Immature natural killer cell (primary cell): Measurements from ENCODE around the gene CCDC107. TPM values are rescaled to one million over a fixed set of nuclear protein-coding genes. Genes with fewer than 3 reads are reported as not detected.
A peak's percentile ranks its signal among the peaks of the same experiment; 100 is the strongest.

ENCODE experiments used
- DNase-seq, 3 donors: peaks; one replicate each; pipeline ENCODE4 v3.0.0; 2022; ENCODE audit warnings: mixed read lengths in 1 of 3
- H3K27ac Mint-ChIP-seq, 6 donors: one replicate each; pipeline ENCODE4 v1.8.0; 2020; ENCODE audit warnings: mixed read lengths in 6 of 6, mild to moderate bottlenecking in 5 of 6, inconsistent platforms in 4 of 6, moderate library complexity in 3 of 6
- H3K27me3 Mint-ChIP-seq, 3 donors: one replicate each; pipeline ENCODE4 v1.8.0; 2020 to 2021; ENCODE audit warnings: low read depth in 3 of 3, mild to moderate bottlenecking in 3 of 3, mixed read lengths in 3 of 3, moderate library complexity in 3 of 3, inconsistent platforms in 1 of 3
- H3K36me3 Mint-ChIP-seq, 3 donors: one replicate each; pipeline ENCODE4 v1.8.0; 2020; ENCODE audit warnings: mixed read lengths in 3 of 3, inconsistent platforms in 2 of 3, mild to moderate bottlenecking in 2 of 3
- H3K4me1 Mint-ChIP-seq, 2 donors: one replicate each; pipeline ENCODE4 v1.8.0; 2020; ENCODE audit warnings: inconsistent platforms in 2 of 2, mild to moderate bottlenecking in 2 of 2, mixed read lengths in 2 of 2, moderate library complexity in 1 of 2
- H3K4me3 Mint-ChIP-seq, 5 donors: one replicate each; pipeline ENCODE4 v1.8.0; 2020; ENCODE audit warnings: mild to moderate bottlenecking in 5 of 5, mixed read lengths in 5 of 5, inconsistent platforms in 3 of 5, moderate library complexity in 3 of 5
- H3K9me3 Mint-ChIP-seq, 6 donors: one replicate each; pipeline ENCODE4 v1.8.0; 2020; ENCODE audit warnings: mild to moderate bottlenecking in 6 of 6, mixed read lengths in 6 of 6, inconsistent platforms in 4 of 6, moderate library complexity in 3 of 6
- polyA plus RNA-seq, 3 donors: library from polyadenylated mRNA; unstranded; fragments of 300-500 nt; fragmentation: Illumina TruSeq; gene quantifications; one replicate each; pipeline ENCODE4 v1.2.3, GENCODE V29; 2021

The CCDC107 gene
- polyA plus RNA-seq, 3 donors from 2014 or later: 101 to 106 (median 103) TPM

DNA sequence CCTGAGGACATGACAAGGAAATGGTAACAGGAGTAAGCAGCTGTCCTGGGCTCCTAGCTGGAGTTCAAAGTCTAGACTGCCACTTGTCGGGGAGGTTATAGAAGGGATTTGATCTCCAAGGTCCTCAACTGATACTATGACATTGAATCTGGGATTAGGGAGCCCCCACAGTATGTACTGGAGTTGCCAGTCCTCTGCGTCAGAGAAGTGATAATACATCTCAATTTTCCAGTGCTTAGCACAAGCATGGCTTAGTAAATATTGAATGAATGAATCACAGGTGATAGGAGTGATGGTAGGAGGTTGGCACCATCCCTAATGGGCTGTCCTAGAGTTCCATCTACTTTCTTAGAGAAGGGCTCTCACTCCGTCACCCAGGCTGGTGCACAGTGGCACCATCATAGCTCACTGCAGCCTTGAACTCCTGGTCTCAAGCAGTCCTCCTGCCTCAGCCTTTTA lies 37.9 kb downstream of the CCDC107 start:
- no peak for DNase-seq
- peaks cover 5 to 13% (median 12%) of the 10 kb centered on the region in 3 donors for H3K36me3 Mint-ChIP-seq
- peaks cover 21 to 22% of the 10 kb centered on the region in 2 donors for H3K4me1 Mint-ChIP-seq
- peaks cover 0 to 2% (median 0%) of the 10 kb centered on the region in 3 donors for H3K27me3 Mint-ChIP-seq
- H3K9me3 Mint-ChIP-seq: no peaks in the 10 kb centered on the region
- H3K27ac Mint-ChIP-seq: peak overlapping the region in 4 of 6 donors; percentile 77 to 86 (median 84)
- no peak overlapping the region for H3K4me3 Mint-ChIP-seq

DNA sequence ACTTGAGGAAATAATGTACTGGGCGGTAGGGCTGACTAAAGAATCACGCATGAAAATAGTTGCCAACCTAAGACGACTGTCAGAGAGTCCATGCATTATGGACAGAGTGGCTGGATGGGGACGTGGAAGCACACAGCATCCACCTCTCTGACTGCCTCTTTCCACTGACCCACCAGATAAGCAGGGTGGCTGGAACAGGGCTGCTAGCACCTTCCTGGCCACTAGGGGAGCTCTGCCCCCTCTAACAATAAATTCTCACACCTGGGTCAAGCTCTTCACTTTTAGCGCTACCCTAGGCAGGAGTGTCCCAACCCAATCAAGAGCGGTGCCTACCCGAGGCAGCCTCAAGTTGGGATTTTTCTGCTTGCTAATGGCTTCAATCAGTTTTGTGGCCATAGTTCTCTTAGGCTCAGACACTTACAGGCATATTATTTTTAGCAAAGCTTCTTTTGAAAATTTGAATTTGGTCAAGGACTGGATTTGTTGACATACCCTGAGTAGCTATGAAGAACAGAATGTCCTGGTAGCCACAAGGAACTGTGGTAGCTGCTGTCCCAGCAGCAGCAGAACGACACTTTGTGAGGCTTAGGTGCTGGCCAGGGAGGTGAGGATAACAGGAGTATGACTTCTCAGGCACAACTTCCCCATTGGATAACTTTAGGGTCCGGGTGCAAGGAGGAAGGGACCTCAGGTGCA lies 38.6 kb downstream of the CCDC107 start:
- Mint-ChIP-seq H3K27me3 (no peaks in the 10 kb centered on the region), H3K9me3 (no peaks in the 10 kb centered on the region), H3K4me1 (peaks cover 14 to 15% of the 10 kb centered on the region in 2 donors), H3K36me3 (peaks cover 5 to 13% (median 12%) of the 10 kb centered on the region in 3 donors), H3K27ac (peak overlapping the region; percentile 77 to 86 (median 84)), H3K4me3 (no peak overlapping the region)
- DNase-seq: peak; percentile 58 to 67 (median 65)

DNA sequence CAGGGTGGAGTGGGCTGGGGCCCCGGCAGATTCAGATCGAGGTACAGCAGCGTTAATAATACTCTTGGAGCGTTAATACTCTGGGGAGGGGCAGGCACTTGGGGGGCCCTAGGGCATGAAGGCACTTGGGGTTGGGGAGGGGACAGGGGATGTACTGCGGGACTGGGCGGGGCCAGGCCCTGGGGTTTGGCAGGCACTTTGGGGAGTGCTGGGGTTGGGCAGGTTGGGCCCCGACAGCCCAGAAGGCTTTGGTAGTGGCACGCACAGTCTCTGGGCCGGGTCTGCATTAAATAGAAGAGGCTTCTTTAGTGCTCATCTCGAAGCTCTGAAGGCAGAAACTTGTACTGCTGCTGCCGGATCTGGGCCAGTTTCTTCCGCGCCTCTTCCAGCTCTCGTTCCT lies 39.4 kb downstream of the CCDC107 start:
- H3K4me1 Mint-ChIP-seq: peaks cover 9 to 10% of the 10 kb centered on the region in 2 donors
- peaks cover 5 to 13% (median 12%) of the 10 kb centered on the region in 3 donors for H3K36me3 Mint-ChIP-seq
- no peak for DNase-seq
- no peak overlapping the region for H3K4me3 Mint-ChIP-seq
- peak overlapping the region in 3 of 6 donors; percentile 4 to 50 (median 45) for H3K27ac Mint-ChIP-seq
- no peaks in the 10 kb centered on the region for H3K9me3 Mint-ChIP-seq
- H3K27me3 Mint-ChIP-seq: no peaks in the 10 kb centered on the region

DNA sequence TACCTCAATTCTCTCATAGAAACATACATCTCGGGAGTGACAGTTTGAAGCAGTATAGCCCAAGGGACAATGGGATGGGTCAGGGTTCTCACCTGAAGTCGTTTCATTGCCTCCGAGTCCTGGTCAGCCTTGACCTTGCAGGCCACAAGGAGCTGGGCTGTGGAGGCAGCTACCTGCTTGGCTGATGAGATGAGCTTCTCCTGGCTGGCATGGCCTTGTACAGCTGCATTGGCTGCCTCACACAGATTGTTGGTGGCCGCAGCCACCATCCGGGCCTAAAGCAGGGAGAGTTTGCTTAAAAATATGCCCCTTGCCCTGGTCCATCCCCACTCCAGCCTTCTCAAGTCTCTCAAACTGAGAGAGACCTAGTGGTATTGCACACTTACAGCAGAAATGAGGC lies 40.1 kb downstream of the CCDC107 start:
- Mint-ChIP-seq H3K4me3 (no peak overlapping the region), H3K27ac (peak overlapping the region in 3 of 6 donors; percentile 4 to 22 (median 7)), H3K36me3 (peaks cover 12 to 20% (median 17%) of the 10 kb centered on the region in 3 donors), H3K4me1 (peaks cover 9 to 10% of the 10 kb centered on the region in 2 donors), H3K9me3 (no peaks in the 10 kb centered on the region), H3K27me3 (no peaks in the 10 kb centered on the region)
- DNase-seq: no peak

DNA sequence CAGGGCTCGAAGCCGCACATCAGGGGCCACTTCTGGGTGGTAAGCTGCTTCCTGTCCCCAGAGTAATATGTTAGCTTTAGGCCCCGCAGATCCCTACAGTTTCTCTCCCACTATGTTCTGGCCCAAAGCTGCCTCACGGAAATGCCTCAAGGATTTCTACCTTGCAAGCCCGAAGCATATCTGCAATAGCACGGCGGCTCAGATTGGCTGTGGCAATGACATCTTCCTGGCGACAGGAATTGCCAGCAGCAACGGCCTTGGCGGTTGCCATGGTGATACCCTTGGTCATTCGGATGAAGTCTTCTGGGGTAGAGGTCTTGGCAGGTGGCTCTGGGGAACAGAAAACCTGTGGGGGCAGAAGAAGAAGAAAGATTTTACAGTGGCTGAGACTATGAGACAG lies 41.9 kb downstream of the CCDC107 start:
- Mint-ChIP-seq H3K4me1 (peaks cover 9 to 10% of the 10 kb centered on the region in 2 donors), H3K4me3 (no peak overlapping the region), H3K36me3 (peaks cover 13 to 35% (median 30%) of the 10 kb centered on the region in 3 donors), H3K27ac (no peak overlapping the region), H3K27me3 (no peaks in the 10 kb centered on the region), H3K9me3 (no peaks in the 10 kb centered on the region)
- no peak for DNase-seq

DNA sequence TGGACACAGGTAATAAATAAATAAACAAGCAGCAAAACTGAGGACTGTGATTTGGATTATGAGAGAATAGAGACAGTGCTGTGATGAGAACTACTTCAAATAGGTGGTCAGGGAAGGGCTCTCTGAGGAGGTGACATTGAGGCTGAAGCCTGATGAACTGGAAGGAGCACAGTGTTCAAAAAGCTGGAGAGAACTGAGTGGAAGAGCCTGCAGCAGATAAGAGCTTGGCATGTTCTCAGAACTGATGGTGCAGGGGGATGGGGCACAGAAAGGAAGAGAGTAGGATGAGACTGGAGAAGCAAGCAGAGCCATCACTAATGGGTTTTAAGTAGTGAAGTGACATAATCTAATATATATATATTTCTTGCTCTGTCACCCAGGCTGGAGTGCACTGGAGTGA lies 42.9 kb downstream of the CCDC107 start:
- DNase-seq: no peak
- peaks cover 13 to 39% (median 30%) of the 10 kb centered on the region in 3 donors for H3K36me3 Mint-ChIP-seq
- H3K4me1 Mint-ChIP-seq: peaks cover 9 to 10% of the 10 kb centered on the region in 2 donors
- H3K27ac Mint-ChIP-seq: no peak overlapping the region
- H3K27me3 Mint-ChIP-seq: no peaks in the 10 kb centered on the region
- no peak overlapping the region for H3K4me3 Mint-ChIP-seq
- no peaks in the 10 kb centered on the region for H3K9me3 Mint-ChIP-seq

DNA sequence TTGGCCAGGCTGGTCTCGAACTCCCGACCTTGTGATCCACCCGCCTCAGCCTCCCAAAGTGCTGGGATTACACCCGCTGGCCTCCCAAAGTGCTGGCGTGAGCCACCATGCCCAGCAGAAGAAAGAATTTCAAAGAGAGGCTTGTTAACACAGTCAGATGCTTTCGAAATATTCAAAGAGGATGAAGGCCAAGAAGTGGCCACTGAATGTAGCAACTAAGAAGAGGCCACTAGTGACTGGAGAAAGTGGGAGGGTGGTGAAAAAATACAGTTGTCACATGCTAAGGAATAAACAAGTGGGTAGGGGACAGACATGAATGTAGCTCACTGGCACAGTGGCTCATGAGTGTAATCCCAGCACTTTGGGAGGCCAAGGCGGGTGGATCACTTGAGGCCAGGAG lies 44.6 kb downstream of the CCDC107 start:
- Mint-ChIP-seq H3K4me3 (no peak overlapping the region), H3K9me3 (no peaks in the 10 kb centered on the region), H3K27me3 (no peaks in the 10 kb centered on the region), H3K27ac (peak overlapping the region in 1 of 6 donors; percentile 53), H3K4me1 (peaks cover 0 to 2% of the 10 kb centered on the region in 2 donors), H3K36me3 (peaks cover 14 to 46% (median 33%) of the 10 kb centered on the region in 3 donors)
- no peak for DNase-seq

DNA sequence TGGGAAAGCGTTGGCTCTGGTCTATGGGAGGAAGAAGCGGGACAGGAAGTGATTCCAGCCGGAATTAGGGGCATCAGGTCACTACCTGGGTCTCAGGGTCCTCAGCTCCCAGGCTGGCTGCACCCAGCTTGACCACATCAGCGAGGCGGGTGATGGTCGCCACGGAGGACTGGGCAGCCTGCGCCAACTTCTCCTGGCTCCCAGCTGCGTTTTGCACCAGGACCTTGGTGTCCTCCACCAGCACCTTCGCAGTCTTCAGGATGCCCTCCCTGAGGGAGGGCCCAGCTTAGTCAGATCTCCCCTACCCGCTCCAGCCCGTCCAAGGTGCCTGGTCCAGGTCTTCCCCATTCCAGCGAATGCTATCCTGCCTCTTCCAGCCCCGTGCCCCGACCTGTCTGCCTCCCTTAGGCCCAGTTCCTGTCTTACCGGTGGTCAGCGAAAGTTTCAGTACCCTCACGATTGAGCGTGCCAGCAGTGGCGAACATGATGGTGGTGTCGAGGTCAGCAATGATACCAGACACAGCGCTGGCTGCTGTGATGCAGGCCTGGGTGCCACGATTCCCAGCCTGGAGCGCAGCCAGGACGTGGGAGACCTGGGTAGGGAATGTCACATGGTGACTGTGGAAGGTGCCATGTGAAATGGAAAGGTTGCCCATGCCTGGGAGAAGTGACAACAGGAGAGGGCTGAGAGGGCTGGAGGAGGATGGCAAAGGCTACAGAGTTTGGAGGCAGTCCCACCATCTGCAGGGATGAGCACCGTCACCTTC lies 46.0 kb downstream of the CCDC107 start:
- Mint-ChIP-seq H3K4me3 (no peak overlapping the region), H3K36me3 (peaks cover 16 to 56% (median 40%) of the 10 kb centered on the region in 3 donors), H3K27ac (peak overlapping the region in 2 of 6 donors; percentile 28 to 41), H3K4me1 (no peaks in the 10 kb centered on the region), H3K9me3 (no peaks in the 10 kb centered on the region), H3K27me3 (no peaks in the 10 kb centered on the region)
- no peak for DNase-seq

DNA sequence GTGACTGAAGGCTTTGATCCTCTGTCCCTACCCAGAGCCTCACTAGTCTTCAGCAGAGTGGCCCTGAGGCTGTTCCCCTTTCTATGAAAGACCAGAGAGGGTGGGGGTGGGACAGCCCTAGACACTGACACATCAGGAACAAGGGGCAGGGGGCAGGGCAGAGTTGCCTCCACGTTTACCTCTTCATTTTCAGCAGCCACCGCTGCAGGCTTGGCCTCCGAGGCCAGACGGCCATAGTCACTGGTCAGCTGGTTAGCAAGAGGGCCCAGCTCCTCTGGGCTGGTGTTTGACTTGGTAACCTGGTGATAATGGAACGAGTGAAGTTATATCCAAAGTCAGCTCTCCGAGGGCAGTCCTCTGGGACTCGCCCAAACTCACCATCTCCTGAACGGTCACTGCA lies 47.3 kb downstream of the CCDC107 start:
- DNase-seq: no peak
- Mint-ChIP-seq H3K27ac (peak overlapping the region in 1 of 6 donors; percentile 58), H3K36me3 (peaks cover 16 to 62% (median 42%) of the 10 kb centered on the region in 3 donors), H3K27me3 (no peaks in the 10 kb centered on the region), H3K4me3 (no peak overlapping the region), H3K9me3 (no peaks in the 10 kb centered on the region), H3K4me1 (no peaks in the 10 kb centered on the region)

DNA sequence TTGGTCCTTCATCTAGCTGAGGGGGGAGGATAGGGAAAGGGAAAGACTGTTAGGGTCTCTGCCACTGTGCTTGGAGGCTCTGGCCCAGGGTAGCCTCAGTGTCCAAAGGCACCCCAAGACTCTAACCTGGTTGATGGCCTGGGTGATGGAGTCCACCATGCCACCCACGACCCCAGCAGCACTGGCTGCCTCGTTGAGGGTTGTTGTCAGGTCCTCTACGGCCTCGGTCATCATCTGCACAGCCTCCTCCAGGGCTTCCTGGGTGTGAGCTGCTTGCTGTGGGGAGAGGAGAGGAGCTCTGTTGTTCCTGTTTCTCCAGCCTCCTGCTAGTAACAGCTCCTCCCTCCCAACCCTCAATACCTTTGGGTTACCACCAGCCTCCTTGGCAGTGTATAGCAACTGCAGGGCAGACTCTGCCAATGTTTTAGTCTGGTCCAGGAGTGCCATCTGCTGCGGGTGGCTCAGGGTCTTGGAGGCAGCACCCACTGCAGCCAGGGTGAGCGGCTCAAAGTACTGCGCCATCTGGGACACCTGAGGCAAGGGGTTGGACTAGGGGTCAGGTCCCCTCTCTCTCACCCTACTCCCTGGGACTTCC lies 47.8 kb downstream of the CCDC107 start:
- Mint-ChIP-seq H3K4me1 (no peaks in the 10 kb centered on the region), H3K4me3 (no peak overlapping the region), H3K27ac (peak overlapping the region in 1 of 6 donors; percentile 58), H3K9me3 (no peaks in the 10 kb centered on the region), H3K36me3 (peaks cover 16 to 68% (median 47%) of the 10 kb centered on the region in 3 donors), H3K27me3 (peaks cover 0 to 2% (median 0%) of the 10 kb centered on the region in 3 donors)
- DNase-seq: no peak

DNA sequence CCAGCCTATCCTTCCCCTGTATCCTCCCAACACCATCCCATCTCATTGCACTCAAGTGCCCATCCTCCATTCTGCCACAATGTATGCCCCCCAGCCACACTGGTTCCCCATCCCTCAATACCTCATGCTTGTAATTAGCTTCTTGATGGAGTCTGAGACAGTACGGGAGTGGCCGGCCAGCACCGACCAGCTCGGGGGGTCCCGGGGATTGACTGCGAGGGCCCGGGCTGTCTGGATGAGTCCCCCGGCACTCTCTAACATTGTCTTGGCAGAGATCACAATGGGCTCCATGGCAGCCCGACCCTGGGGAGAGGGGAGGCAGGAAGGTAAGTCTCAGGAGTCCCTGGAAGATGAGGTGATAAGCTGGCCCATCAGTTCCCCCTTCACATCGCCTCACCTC lies 48.9 kb downstream of the CCDC107 start:
- Mint-ChIP-seq H3K4me3 (no peak overlapping the region), H3K4me1 (no peaks in the 10 kb centered on the region), H3K9me3 (no peaks in the 10 kb centered on the region), H3K27ac (peak overlapping the region in 2 of 6 donors; percentile 55 to 68), H3K36me3 (peaks cover 16 to 77% (median 52%) of the 10 kb centered on the region in 3 donors), H3K27me3 (peaks cover 0 to 2% (median 0%) of the 10 kb centered on the region in 3 donors)
- no peak for DNase-seq

DNA sequence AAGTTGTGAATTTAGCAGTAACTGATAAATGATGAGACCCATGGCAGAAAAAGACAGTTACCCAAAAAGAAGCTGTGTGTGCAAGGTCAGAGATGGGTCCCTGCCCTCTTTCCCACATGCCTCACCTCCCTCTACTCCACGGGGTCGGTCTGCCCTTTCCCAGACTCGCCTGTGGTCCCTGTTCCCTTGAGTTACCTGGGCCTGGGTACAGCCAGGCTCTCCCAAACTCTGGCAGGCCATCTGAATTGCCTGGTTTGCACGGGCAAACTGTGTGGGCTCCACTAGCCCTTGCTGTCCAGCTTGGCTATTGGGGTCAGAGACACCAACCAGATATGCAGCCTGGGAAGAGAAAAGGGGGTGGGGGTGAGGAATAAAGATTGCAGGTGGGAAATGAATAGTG lies 50.1 kb downstream of the CCDC107 start:
- Mint-ChIP-seq H3K4me3 (no peak overlapping the region), H3K4me1 (no peaks in the 10 kb centered on the region), H3K27me3 (peaks cover 0 to 2% (median 0%) of the 10 kb centered on the region in 3 donors), H3K27ac (peak overlapping the region in 2 of 6 donors; percentile 9 to 60), H3K9me3 (no peaks in the 10 kb centered on the region), H3K36me3 (peaks cover 10 to 76% (median 48%) of the 10 kb centered on the region in 3 donors)
- DNase-seq: no peak

DNA sequence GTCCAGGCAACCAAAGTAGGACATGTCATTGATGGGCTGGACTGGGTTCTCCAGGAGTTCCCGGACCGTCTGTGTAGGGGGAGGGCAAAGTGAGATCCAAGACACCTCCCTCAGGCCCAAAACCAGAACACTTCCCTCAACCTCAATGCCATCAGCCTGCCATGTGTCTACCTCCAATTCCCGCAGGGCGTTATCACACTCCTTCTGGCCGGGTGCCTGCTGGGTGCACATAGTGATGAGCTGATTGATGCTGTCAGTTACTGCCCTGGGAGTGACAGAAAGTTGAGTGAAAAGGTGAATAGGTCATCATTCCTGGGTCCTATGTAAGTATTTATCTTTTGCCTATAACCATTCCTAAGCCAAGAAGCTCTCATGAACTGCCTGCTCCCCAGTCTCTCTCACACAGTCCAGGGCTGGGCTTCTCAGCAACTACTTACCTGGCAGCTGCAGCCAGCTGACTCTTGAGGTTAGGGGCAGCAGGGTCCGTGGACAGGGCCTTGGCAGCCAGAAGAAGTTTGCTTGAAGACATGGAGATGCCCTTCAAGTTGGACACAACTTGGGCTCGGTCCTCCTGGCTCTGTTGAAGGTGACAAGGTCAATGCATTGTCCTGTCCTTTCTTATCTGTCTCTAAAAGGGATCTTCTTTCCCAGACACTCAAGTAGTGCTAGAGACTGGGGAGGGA lies 52.9 kb downstream of the CCDC107 start:
- peak overlapping the region in 3 of 6 donors; percentile 2 to 39 (median 30) for H3K27ac Mint-ChIP-seq
- peaks cover 0 to 2% (median 2%) of the 10 kb centered on the region in 3 donors for H3K27me3 Mint-ChIP-seq
- H3K4me1 Mint-ChIP-seq: no peaks in the 10 kb centered on the region
- H3K4me3 Mint-ChIP-seq: no peak overlapping the region
- H3K9me3 Mint-ChIP-seq: no peaks in the 10 kb centered on the region
- no peak for DNase-seq
- H3K36me3 Mint-ChIP-seq: peaks cover 21 to 80% (median 44%) of the 10 kb centered on the region in 3 donors
